HepG2 (cell line): ENCODE measurements around the gene ABCA8.

Experiments used
- IRF9 ChIP-seq: sonication (generic); formaldehyde crosslinking; IDR thresholded peaks from 2 replicates; pipeline ENCODE4 v1.8.0; 2022; ENCODE audit warnings: missing genetic modification reagents, mild to moderate bottlenecking, borderline replicate concordance
- PPARG ChIP-seq: conservative IDR thresholded peaks from 2 replicates; pipeline ENCODE4 v1.6.1; 2016; ENCODE audit warnings: missing biosample characterization, missing genetic modification reagents
- RAD21 ChIP-seq: fragments of 450-650 bp; formaldehyde crosslinking; IDR thresholded peaks from 2 replicates; pipeline ENCODE4 v1.5.0; 2020; ENCODE audit warnings: mild to moderate bottlenecking
- ZFY ChIP-seq: sonication (generic); formaldehyde crosslinking; IDR thresholded peaks from 2 replicates; pipeline ENCODE4 v1.4.0; 2020; ENCODE audit warnings: missing genetic modification reagents
- ZNF180 ChIP-seq: sonication (generic); formaldehyde crosslinking; IDR thresholded peaks from 2 replicates; pipeline ENCODE4 v1.4.0; 2020; ENCODE audit warnings: low read depth, missing genetic modification reagents, borderline replicate concordance
- ZNF446 ChIP-seq: sonication (generic); formaldehyde crosslinking; IDR thresholded peaks from 2 replicates; pipeline ENCODE4 v1.5.0; 2020; ENCODE audit warnings: mild to moderate bottlenecking, missing genetic modification reagents
- ZNF530 ChIP-seq: sonication (generic); formaldehyde crosslinking; IDR thresholded peaks from 2 replicates; pipeline ENCODE4 v1.5.0; 2020; ENCODE audit warnings: low read depth, mild to moderate bottlenecking, missing genetic modification reagents
- ZNF883 ChIP-seq: sonication (generic); formaldehyde crosslinking; IDR thresholded peaks from 2 replicates; pipeline ENCODE4 v1.5.1; 2020; ENCODE audit warnings: mild to moderate bottlenecking, missing genetic modification reagents; ENCODE audit errors: not compliant biosample characterization
- TF ChIP-seq, protein P1 (sequence below): sonication (generic); formaldehyde crosslinking; IDR thresholded peaks from 2 replicates; pipeline ENCODE4 v1.4.0; 2020; ENCODE audit warnings: missing genetic modification reagents, borderline replicate concordance

DNA sequence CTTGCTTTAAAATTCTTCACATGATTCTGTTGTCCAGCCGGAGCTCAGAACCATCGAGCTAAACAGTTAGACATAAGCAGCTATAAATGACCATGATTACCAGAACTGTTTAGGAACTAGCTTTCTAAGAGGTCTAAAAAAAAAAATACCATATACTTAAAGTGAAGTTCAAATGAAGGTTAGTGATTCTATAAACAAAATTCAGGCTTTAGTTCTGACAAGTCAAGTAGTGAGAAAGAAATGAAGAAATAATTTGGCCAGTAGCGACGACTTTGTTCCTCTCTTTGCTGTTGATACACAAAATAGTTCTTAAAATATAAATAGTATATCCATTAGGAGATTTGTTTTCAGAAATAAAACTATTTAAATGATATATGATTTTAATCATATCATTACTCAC, 27.7 kb downstream of the ABCA8 start:
- TF ChIP-seq, protein P1, sequence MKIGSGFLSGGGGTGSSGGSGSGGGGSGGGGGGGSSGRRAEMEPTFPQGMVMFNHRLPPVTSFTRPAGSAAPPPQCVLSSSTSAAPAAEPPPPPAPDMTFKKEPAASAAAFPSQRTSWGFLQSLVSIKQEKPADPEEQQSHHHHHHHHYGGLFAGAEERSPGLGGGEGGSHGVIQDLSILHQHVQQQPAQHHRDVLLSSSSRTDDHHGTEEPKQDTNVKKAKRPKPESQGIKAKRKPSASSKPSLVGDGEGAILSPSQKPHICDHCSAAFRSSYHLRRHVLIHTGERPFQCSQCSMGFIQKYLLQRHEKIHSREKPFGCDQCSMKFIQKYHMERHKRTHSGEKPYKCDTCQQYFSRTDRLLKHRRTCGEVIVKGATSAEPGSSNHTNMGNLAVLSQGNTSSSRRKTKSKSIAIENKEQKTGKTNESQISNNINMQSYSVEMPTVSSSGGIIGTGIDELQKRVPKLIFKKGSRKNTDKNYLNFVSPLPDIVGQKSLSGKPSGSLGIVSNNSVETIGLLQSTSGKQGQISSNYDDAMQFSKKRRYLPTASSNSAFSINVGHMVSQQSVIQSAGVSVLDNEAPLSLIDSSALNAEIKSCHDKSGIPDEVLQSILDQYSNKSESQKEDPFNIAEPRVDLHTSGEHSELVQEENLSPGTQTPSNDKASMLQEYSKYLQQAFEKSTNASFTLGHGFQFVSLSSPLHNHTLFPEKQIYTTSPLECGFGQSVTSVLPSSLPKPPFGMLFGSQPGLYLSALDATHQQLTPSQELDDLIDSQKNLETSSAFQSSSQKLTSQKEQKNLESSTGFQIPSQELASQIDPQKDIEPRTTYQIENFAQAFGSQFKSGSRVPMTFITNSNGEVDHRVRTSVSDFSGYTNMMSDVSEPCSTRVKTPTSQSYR (CRISPR knock-in tag), result no peak
- TF ChIP-seq PPARG (no peak), IRF9 (CRISPR knock-in tag) (no peak), ZNF530 (no peak), ZFY (CRISPR knock-in tag) (no peak), RAD21 (CRISPR knock-in tag) (no peak), ZNF180 (CRISPR knock-in tag) (no peak), ZNF446 (CRISPR knock-in tag) (no peak), ZNF883 (CRISPR knock-in tag) (no peak)
